CD4-positive, alpha-beta T cell (primary cell): ENCODE data around the gene SESN3. TPM values are rescaled to one million over a fixed set of nuclear protein-coding genes. Genes with fewer than 3 reads are reported as not detected.

ENCODE experiments used
- ATAC-seq: fragments of 200-7000 bp; cut with Tn5 transposase; one replicate; pipeline ENCODE4 v1.10.0; 2022; ENCODE audit warnings: mild to moderate bottlenecking; ENCODE audit not compliant: poor library complexity
- CTCF ChIA-PET: fragments of 350-600 bp; sonication (Branson Sonifier 250); formaldehyde crosslinking; loops from one replicate; lab custom pipeline; 2021; ENCODE audit warnings: antibody characterized with exemption, inconsistent platforms; lab: Charles Lee
- POLR2A ChIA-PET: fragments of 350-600 bp; sonication (Branson Sonifier 250); formaldehyde crosslinking; loops from one replicate; lab custom pipeline; 2021; ENCODE audit warnings: antibody characterized with exemption, inconsistent platforms; lab: Charles Lee
- DNase-seq, 14 experiments: peaks; one replicate each; pipeline ENCODE4 v3.0.0-alpha.2; 2013 to 2020; ENCODE audit warnings: mixed read lengths in 2 of 14
- H3K27ac ChIP-seq, 2 donors: one replicate each; pipeline versions ENCODE4 v1.5.1 to v1.7.0; 2013; ENCODE audit warnings: low read length in 2 of 2, low read depth in 1 of 2, mild to moderate bottlenecking in 1 of 2
- H3K27me3 ChIP-seq, 2 experiments: 1 replicate in 1 of 2; 2 replicates in 1 of 2; pipeline versions ENCODE4 v1.6.1 to v1.7.0; 2013; ENCODE audit warnings: low read length in 2 of 2, control low read depth in 1 of 2, mild to moderate bottlenecking in 1 of 2, moderate library complexity in 1 of 2; ENCODE audit not compliant: insufficient read depth in 2 of 2, control insufficient read depth in 1 of 2
- H3K36me3 ChIP-seq: one replicate; pipeline ENCODE4 v1.6.1; 2013; ENCODE audit warnings: low read length, control low read depth; ENCODE audit not compliant: insufficient read depth
- H3K4me1 ChIP-seq: one replicate; pipeline ENCODE4 v1.6.1; 2013; ENCODE audit warnings: low read length, control low read depth; ENCODE audit not compliant: insufficient read depth
- H3K4me3 ChIP-seq: one replicate; pipeline ENCODE4 v1.5.1; 2013; ENCODE audit warnings: mild to moderate bottlenecking, low read length, moderate library complexity
- H3K9me3 ChIP-seq, 2 experiments: 1 replicate in 1 of 2; 2 replicates in 1 of 2; pipeline versions ENCODE4 v1.6.1 to v1.7.0; 2013; ENCODE audit warnings: low read length in 2 of 2, mild to moderate bottlenecking in 2 of 2, control low read depth in 1 of 2, moderate library complexity in 1 of 2; ENCODE audit not compliant: control insufficient read depth in 1 of 2, insufficient read depth in 1 of 2
- H3K27ac Mint-ChIP-seq: one replicate; pipeline ENCODE4 v1.8.0; 2020; ENCODE audit warnings: mixed read lengths
- H3K27me3 Mint-ChIP-seq: one replicate; pipeline ENCODE4 v1.8.0; 2021; ENCODE audit warnings: mixed read lengths
- H3K36me3 Mint-ChIP-seq: one replicate; pipeline ENCODE4 v1.8.0; 2021; ENCODE audit warnings: low read depth, mixed read lengths
- H3K4me1 Mint-ChIP-seq: one replicate; pipeline ENCODE4 v1.8.0; 2021; ENCODE audit warnings: low read depth, mixed read lengths
- H3K4me3 Mint-ChIP-seq: one replicate; pipeline ENCODE4 v1.8.0; 2020; ENCODE audit warnings: mild to moderate bottlenecking, mixed read lengths
- H3K9me3 Mint-ChIP-seq: one replicate; pipeline ENCODE4 v1.8.0; 2020; ENCODE audit warnings: mixed read lengths
- CTCF ChIP-seq: fragments of 200-600 bp; IDR thresholded peaks from one replicate; pipeline ENCODE4 v1.8.0; 2022; ENCODE audit warnings: antibody characterized with exemption, mild to moderate bottlenecking
- intact Hi-C, 2 experiments: fragments of 100-400 bp; cut with DNase I in 1 of 2; cut with micrococcal nuclease in 1 of 2; formaldehyde crosslinking; loops; one replicate each; pipeline versions ENCODE4 v1.15.1 to v1.9.0; 2023 to 2025; cut with DNase I, micrococcal nuclease
- total RNA-seq, 174 experiments: library from RNA in 2 of 174; stranded (reverse) in 2 of 174; gene quantifications; one replicate each; pipeline ENCODE4 v1.2.3 and lab custom pipeline; 2021 to 2026

Gene SESN3
- total RNA-seq, 2 experiments from 2014 or later, result 63.9 to 69.1 TPM

- no peaks in the 10 kb centered on the region for H3K36me3 ChIP-seq
- H3K27ac Mint-ChIP-seq, result no peak overlapping the region
- CTCF ChIA-PET, result interaction anchor here (0.7 to 0.8 kb wide), 2 partner anchors 15 to 617 kb away, joined by 3 read pairs; no protein-coding TSS in a partner anchor
Observed at GRCh38 chr11:95147364-95147905, 83.6 kb downstream of the SESN3 start.

GRCh38 chr11:95145430-95146060, 85.5 kb downstream of the SESN3 start:
- H3K27ac Mint-ChIP-seq, result no peak overlapping the region
- H3K4me1 Mint-ChIP-seq, result peaks cover 3% of the 10 kb centered on the region
- H3K9me3 ChIP-seq, result no peaks in the 10 kb centered on the region
- H3K4me3 ChIP-seq, result no peak overlapping the region
- intact Hi-C loops, result loop anchor here in 1 of 2 experiments (10.0 kb wide), 1 partner anchor 351 kb away; no protein-coding TSS in a partner anchor
- no peak overlapping the region for H3K4me3 Mint-ChIP-seq
- TF ChIP-seq CTCF, result no peak
- H3K4me1 ChIP-seq, result peaks cover 9% of the 10 kb centered on the region
- DNase-seq, result no peak
- H3K27me3 ChIP-seq, result peaks cover 0 to 10% of the 10 kb centered on the region in 2 experiments
- H3K9me3 Mint-ChIP-seq, result no peaks in the 10 kb centered on the region
- POLR2A ChIA-PET, result interaction anchor here (0.7 to 1.1 kb wide), 2 partner anchors 9 to 57 kb away, joined by 3 read pairs; no protein-coding TSS in a partner anchor
- peaks cover 37% of the 10 kb centered on the region for H3K27me3 Mint-ChIP-seq
- H3K36me3 ChIP-seq, result no peaks in the 10 kb centered on the region
- H3K36me3 Mint-ChIP-seq, result no peaks in the 10 kb centered on the region
- no peak overlapping the region for H3K27ac ChIP-seq
- ATAC-seq, result no peak
- CTCF ChIA-PET, result no interaction called here

More at GRCh38 chr11:95147364-95147905, 83.6 kb downstream of the SESN3 start:
- Mint-ChIP-seq H3K36me3 (no peaks in the 10 kb centered on the region), H3K9me3 (no peaks in the 10 kb centered on the region), H3K4me3 (no peak overlapping the region), H3K27me3 (peaks cover 37% of the 10 kb centered on the region), H3K4me1 (peaks cover 13% of the 10 kb centered on the region)
- Histone ChIP-seq H3K4me3 (no peak overlapping the region), H3K4me1 (peaks cover 28% of the 10 kb centered on the region), H3K27me3 (peaks cover 0 to 10% of the 10 kb centered on the region in 2 experiments), H3K27ac (no peak overlapping the region), H3K9me3 (no peaks in the 10 kb centered on the region)
- intact Hi-C loops, result loop anchor here in 1 of 2 experiments (10.0 kb wide), 1 partner anchor 353 kb away; no protein-coding TSS in a partner anchor
- TF ChIP-seq CTCF, result no peak
- POLR2A ChIA-PET, result interaction anchor here (1.2 to 2.5 kb wide), 4 partner anchors 56 to 80 kb away, joined by 3 to 12 read pairs (median 6); partner anchors contain the start of genes ENDOD1 and SRSF8
- DNase-seq (peak in 3 of 14 experiments; percentile 19 to 44 (median 28)), ATAC-seq (no peak)

GRCh38 chr11:95144313-95145235, 86.4 kb downstream of the SESN3 start:
- H3K27ac ChIP-seq, result no peak overlapping the region
- no peak overlapping the region for H3K4me3 ChIP-seq
- Mint-ChIP-seq H3K9me3 (no peaks in the 10 kb centered on the region), H3K4me3 (no peak overlapping the region), H3K36me3 (no peaks in the 10 kb centered on the region), H3K4me1 (peaks cover 2% of the 10 kb centered on the region), H3K27ac (no peak overlapping the region), H3K27me3 (peaks cover 37% of the 10 kb centered on the region)
- POLR2A ChIA-PET, result no interaction called here
- DNase-seq (no peak), ATAC-seq (no peak)
- intact Hi-C loops, result loop anchor here in 1 of 2 experiments (10.0 kb wide), 1 partner anchor 350 kb away; no protein-coding TSS in a partner anchor
- H3K27me3 ChIP-seq, result peaks cover 0 to 10% of the 10 kb centered on the region in 2 experiments
- TF ChIP-seq CTCF, result no peak
- no peaks in the 10 kb centered on the region for H3K36me3 ChIP-seq
- CTCF ChIA-PET, result no interaction called here
- no peaks in the 10 kb centered on the region for H3K4me1 ChIP-seq
- H3K9me3 ChIP-seq, result no peaks in the 10 kb centered on the region
